Measurements from ENCODE around the gene BRDT.

The BRDT gene

GRCh38 chr1:91979383-91979782 lies 30.2 kb downstream of the BRDT start:
- WGBS, 2 donors (ENCODE audit: extremely low coverage in 2 of 2, insufficient read length in 2 of 2, insufficient replicate concordance in 1 of 2) = no CpG with 5 or more reads among the region's 7 CpGs
- H2BK120ac ChIP-seq (ENCODE audit: low read depth, low read length) = no peak overlapping the region
- H2AFZ ChIP-seq (ENCODE audit: low read length) = no peak overlapping the region
- no peak overlapping the region for H2BK5ac ChIP-seq (ENCODE audit: low read length)
- H3K36me3 ChIP-seq (replicated peaks in 1 of 2; ENCODE audit: control insufficient read depth in 2 of 2, insufficient read depth in 2 of 2, low read length in 2 of 2) = no peaks in the 10 kb centered on the region
- no peak for DNase-seq (ENCODE audit: low spot score)
- no peaks in the 10 kb centered on the region for H3K9me3 ChIP-seq (replicated peaks in 1 of 2; ENCODE audit: control insufficient read depth in 2 of 2, insufficient read depth in 1 of 2, low read depth in 1 of 2, low read length in 2 of 2)
- H3K79me1 ChIP-seq (ENCODE audit: low read depth, low read length) = no peaks in the 10 kb centered on the region
- H2BK15ac ChIP-seq (ENCODE audit: low read length) = no peak overlapping the region
- no peak overlapping the region for H3K14ac ChIP-seq (ENCODE audit: low read length)
- no peak overlapping the region for H4K8ac ChIP-seq (ENCODE audit: low read depth, low read length)
- H3K27ac ChIP-seq (replicated peaks; ENCODE audit: low read length) = no peak overlapping the region
- H3K4me1 ChIP-seq (ENCODE audit: control insufficient read depth in 2 of 2, insufficient read depth in 1 of 2, low read depth in 1 of 2, low read length in 2 of 2) = no peaks in the 10 kb centered on the region
- H3K4me3 ChIP-seq (ENCODE audit: low read length in 2 of 2) = no peak overlapping the region
- H2BK12ac ChIP-seq (ENCODE audit: low read length) = no peak overlapping the region
- H3K4ac ChIP-seq (ENCODE audit: low read length) = no peak overlapping the region
- no peak overlapping the region for H3K9ac ChIP-seq (ENCODE audit: low read depth, low read length, poor library complexity)
- H3K18ac ChIP-seq (ENCODE audit: low read length) = no peak overlapping the region
- H2AK5ac ChIP-seq (ENCODE audit: low read depth, low read length) = no peak overlapping the region
- no peak overlapping the region for H3K23ac ChIP-seq (ENCODE audit: low read depth, low read length, poor library complexity)
- no peak overlapping the region for H4K91ac ChIP-seq (ENCODE audit: low read depth, low read length, poor library complexity)
- H3K4me2 ChIP-seq (ENCODE audit: insufficient read depth, low read length, poor library complexity, severe bottlenecking) = no peak overlapping the region
- no peaks in the 10 kb centered on the region for H3K27me3 ChIP-seq (ENCODE audit: control insufficient read depth in 3 of 3, insufficient read depth in 3 of 3, low read depth in 1 of 3, low read length in 3 of 3)

GRCh38 chr1:91980663-91981062 lies 31.5 kb downstream of the BRDT start:
- Histone ChIP-seq H2BK15ac (ENCODE audit: low read length) (no peak overlapping the region), H4K8ac (ENCODE audit: low read depth, low read length) (no peak overlapping the region), H2AFZ (ENCODE audit: low read length) (no peak overlapping the region), H3K79me1 (ENCODE audit: low read depth, low read length) (no peaks in the 10 kb centered on the region), H2BK5ac (ENCODE audit: low read length) (no peak overlapping the region), H2BK12ac (ENCODE audit: low read length) (no peak overlapping the region), H3K27ac (replicated peaks; ENCODE audit: low read length) (no peak overlapping the region), H3K23ac (ENCODE audit: low read depth, low read length, poor library complexity) (no peak overlapping the region), H4K91ac (ENCODE audit: low read depth, low read length, poor library complexity) (no peak overlapping the region), H3K4me2 (ENCODE audit: insufficient read depth, low read length, poor library complexity, severe bottlenecking) (no peak overlapping the region), H3K36me3 (replicated peaks in 1 of 2; ENCODE audit: control insufficient read depth in 2 of 2, insufficient read depth in 2 of 2, low read length in 2 of 2) (no peaks in the 10 kb centered on the region), H3K4me1 (ENCODE audit: control insufficient read depth in 2 of 2, insufficient read depth in 1 of 2, low read depth in 1 of 2, low read length in 2 of 2) (no peaks in the 10 kb centered on the region), H3K27me3 (ENCODE audit: control insufficient read depth in 3 of 3, insufficient read depth in 3 of 3, low read depth in 1 of 3, low read length in 3 of 3) (no peaks in the 10 kb centered on the region), H3K14ac (ENCODE audit: low read length) (no peak overlapping the region), H2AK5ac (ENCODE audit: low read depth, low read length) (no peak overlapping the region), H2BK120ac (ENCODE audit: low read depth, low read length) (no peak overlapping the region), H3K9ac (ENCODE audit: low read depth, low read length, poor library complexity) (no peak overlapping the region), H3K18ac (ENCODE audit: low read length) (no peak overlapping the region), H3K9me3 (replicated peaks in 1 of 2; ENCODE audit: control insufficient read depth in 2 of 2, insufficient read depth in 1 of 2, low read depth in 1 of 2, low read length in 2 of 2) (no peaks in the 10 kb centered on the region), H3K4me3 (ENCODE audit: low read length in 2 of 2) (no peak overlapping the region), H3K4ac (ENCODE audit: low read length) (no peak overlapping the region)
- no peak for DNase-seq (ENCODE audit: low spot score)
- no CpG with 5 or more reads among the region's 3 CpGs for WGBS, 2 donors (ENCODE audit: extremely low coverage in 2 of 2, insufficient read length in 2 of 2, insufficient replicate concordance in 1 of 2)

- Histone ChIP-seq H3K9ac (ENCODE audit: low read depth, low read length, poor library complexity) (no peak overlapping the region), H3K14ac (ENCODE audit: low read length) (no peak overlapping the region), H4K91ac (ENCODE audit: low read depth, low read length, poor library complexity) (no peak overlapping the region), H3K36me3 (replicated peaks in 1 of 2; ENCODE audit: control insufficient read depth in 2 of 2, insufficient read depth in 2 of 2, low read length in 2 of 2) (no peaks in the 10 kb centered on the region), H3K27me3 (ENCODE audit: control insufficient read depth in 3 of 3, insufficient read depth in 3 of 3, low read depth in 1 of 3, low read length in 3 of 3) (no peaks in the 10 kb centered on the region), H2BK120ac (ENCODE audit: low read depth, low read length) (no peak overlapping the region), H3K23ac (ENCODE audit: low read depth, low read length, poor library complexity) (no peak overlapping the region), H3K79me1 (ENCODE audit: low read depth, low read length) (no peaks in the 10 kb centered on the region), H3K4ac (ENCODE audit: low read length) (no peak overlapping the region), H2BK5ac (ENCODE audit: low read length) (no peak overlapping the region), H3K18ac (ENCODE audit: low read length) (no peak overlapping the region), H3K27ac (replicated peaks; ENCODE audit: low read length) (no peak overlapping the region), H3K4me3 (ENCODE audit: low read length in 2 of 2) (no peak overlapping the region), H2AK5ac (ENCODE audit: low read depth, low read length) (no peak overlapping the region), H2BK15ac (ENCODE audit: low read length) (no peak overlapping the region), H3K4me1 (ENCODE audit: control insufficient read depth in 2 of 2, insufficient read depth in 1 of 2, low read depth in 1 of 2, low read length in 2 of 2) (no peaks in the 10 kb centered on the region), H3K9me3 (replicated peaks in 1 of 2; ENCODE audit: control insufficient read depth in 2 of 2, insufficient read depth in 1 of 2, low read depth in 1 of 2, low read length in 2 of 2) (no peaks in the 10 kb centered on the region), H4K8ac (ENCODE audit: low read depth, low read length) (no peak overlapping the region), H2AFZ (ENCODE audit: low read length) (no peak overlapping the region), H2BK12ac (ENCODE audit: low read length) (no peak overlapping the region), H3K4me2 (ENCODE audit: insufficient read depth, low read length, poor library complexity, severe bottlenecking) (no peak overlapping the region)
- DNase-seq (ENCODE audit: low spot score) = no peak
- no CpG with 5 or more reads among the region's 1 CpG for WGBS, 2 donors (ENCODE audit: extremely low coverage in 2 of 2, insufficient read length in 2 of 2, insufficient replicate concordance in 1 of 2)
Observed at GRCh38 chr1:91981996-91982609, 32.9 kb downstream of the BRDT start.

- Histone ChIP-seq H3K9me3 (replicated peaks in 1 of 2; ENCODE audit: control insufficient read depth in 2 of 2, insufficient read depth in 1 of 2, low read depth in 1 of 2, low read length in 2 of 2) (no peaks in the 10 kb centered on the region), H3K18ac (ENCODE audit: low read length) (no peak overlapping the region), H3K23ac (ENCODE audit: low read depth, low read length, poor library complexity) (no peak overlapping the region), H3K4me3 (ENCODE audit: low read length in 2 of 2) (no peak overlapping the region), H3K14ac (ENCODE audit: low read length) (no peak overlapping the region), H3K36me3 (replicated peaks in 1 of 2; ENCODE audit: control insufficient read depth in 2 of 2, insufficient read depth in 2 of 2, low read length in 2 of 2) (no peaks in the 10 kb centered on the region), H3K79me1 (ENCODE audit: low read depth, low read length) (no peaks in the 10 kb centered on the region), H3K27ac (replicated peaks; ENCODE audit: low read length) (no peak overlapping the region), H3K27me3 (ENCODE audit: control insufficient read depth in 3 of 3, insufficient read depth in 3 of 3, low read depth in 1 of 3, low read length in 3 of 3) (no peaks in the 10 kb centered on the region), H2BK120ac (ENCODE audit: low read depth, low read length) (no peak overlapping the region), H3K4me2 (ENCODE audit: insufficient read depth, low read length, poor library complexity, severe bottlenecking) (no peak overlapping the region), H2BK5ac (ENCODE audit: low read length) (no peak overlapping the region), H2BK12ac (ENCODE audit: low read length) (no peak overlapping the region), H2AK5ac (ENCODE audit: low read depth, low read length) (no peak overlapping the region), H2BK15ac (ENCODE audit: low read length) (no peak overlapping the region), H3K4me1 (ENCODE audit: control insufficient read depth in 2 of 2, insufficient read depth in 1 of 2, low read depth in 1 of 2, low read length in 2 of 2) (no peaks in the 10 kb centered on the region), H3K4ac (ENCODE audit: low read length) (no peak overlapping the region), H4K8ac (ENCODE audit: low read depth, low read length) (no peak overlapping the region), H4K91ac (ENCODE audit: low read depth, low read length, poor library complexity) (no peak overlapping the region), H3K9ac (ENCODE audit: low read depth, low read length, poor library complexity) (no peak overlapping the region), H2AFZ (ENCODE audit: low read length) (no peak overlapping the region)
- no peak for DNase-seq (ENCODE audit: low spot score)
- WGBS, 2 donors (ENCODE audit: extremely low coverage in 2 of 2, insufficient read length in 2 of 2, insufficient replicate concordance in 1 of 2) = no CpG with 5 or more reads among the region's 1 CpG
Observed at GRCh38 chr1:91993256-91993655, 44.1 kb downstream of the BRDT start.
